Activated CD4-positive, alpha-beta T cell treated with anti-CD3 and anti-CD28 coated beads, Interleukin-2, amount 10 ng/mL, durations not matched to agents 24 days and 14 days (primary cell): ENCODE data around the gene ULK4. TPM values are rescaled to one million over a fixed set of nuclear protein-coding genes. Genes with fewer than 3 reads are reported as not detected.
"Not testable (repeated sequence)": the region's sequence is repeated elsewhere in the genome, so short reads cannot be mapped to it uniquely, and the experiment has no call there.

Experiments
- DNase-seq: peaks from one replicate; pipeline ENCODE4 v3.0.0; 2022
- H3K27ac Mint-ChIP-seq: one replicate; pipeline ENCODE4 v1.8.0; 2022; ENCODE audit warnings: mild to moderate bottlenecking, mixed read lengths
- H3K27me3 Mint-ChIP-seq: one replicate; pipeline ENCODE4 v1.8.0; 2022; ENCODE audit warnings: mixed read lengths
- H3K36me3 Mint-ChIP-seq: one replicate; pipeline ENCODE4 v1.8.0; 2022; ENCODE audit warnings: low read depth, mild to moderate bottlenecking, mixed read lengths
- H3K4me1 Mint-ChIP-seq: one replicate; pipeline ENCODE4 v1.8.0; 2021; ENCODE audit warnings: mixed read lengths
- H3K4me3 Mint-ChIP-seq: one replicate; pipeline ENCODE4 v1.8.0; 2022; ENCODE audit warnings: mild to moderate bottlenecking, moderate library complexity, mixed read lengths
- H3K9me3 Mint-ChIP-seq: one replicate; pipeline ENCODE4 v1.8.0; 2021; ENCODE audit warnings: mixed read lengths
- intact Hi-C: fragments of 100-400 bp; cut with micrococcal nuclease; formaldehyde crosslinking; loops from one replicate; pipeline ENCODE4 v1.15.1; 2023
- total RNA-seq: library from RNA; stranded (reverse); gene quantifications from 2 replicates; pipeline ENCODE4 v1.2.3, GENCODE V29; 2022

The ULK4 gene
- total RNA-seq, 1 donor from 2014 or later = 10.2 TPM

DNA sequence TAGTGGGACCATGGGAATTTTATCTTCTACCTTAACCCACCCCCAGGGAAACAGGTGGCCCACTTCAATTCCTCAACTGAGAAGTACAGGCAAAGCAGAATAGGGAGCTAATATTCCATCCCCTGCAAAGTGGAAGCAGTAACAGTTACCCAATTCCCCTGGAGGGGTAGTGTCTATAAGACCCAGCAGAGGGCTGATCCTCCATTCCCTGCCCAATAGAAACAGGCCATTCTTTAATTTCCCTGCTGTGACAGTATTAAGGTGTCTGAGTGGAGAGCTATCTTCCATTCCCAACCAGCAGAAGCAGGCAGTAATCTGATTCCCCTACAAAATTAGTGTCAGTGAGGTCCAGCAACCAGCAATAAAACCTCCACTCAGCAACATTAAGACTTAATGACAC, 219.8 kb downstream of the ULK4 start:
- H3K27me3 Mint-ChIP-seq = no peaks in the 10 kb centered on the region
- DNase-seq = no peak
- H3K36me3 Mint-ChIP-seq = no peaks in the 10 kb centered on the region
- H3K9me3 Mint-ChIP-seq = peaks cover 4% of the 10 kb centered on the region
- H3K4me3 Mint-ChIP-seq = no peak overlapping the region
- intact Hi-C loops = no loop called here
- no peaks in the 10 kb centered on the region for H3K4me1 Mint-ChIP-seq
- H3K27ac Mint-ChIP-seq = no peak overlapping the region

DNA sequence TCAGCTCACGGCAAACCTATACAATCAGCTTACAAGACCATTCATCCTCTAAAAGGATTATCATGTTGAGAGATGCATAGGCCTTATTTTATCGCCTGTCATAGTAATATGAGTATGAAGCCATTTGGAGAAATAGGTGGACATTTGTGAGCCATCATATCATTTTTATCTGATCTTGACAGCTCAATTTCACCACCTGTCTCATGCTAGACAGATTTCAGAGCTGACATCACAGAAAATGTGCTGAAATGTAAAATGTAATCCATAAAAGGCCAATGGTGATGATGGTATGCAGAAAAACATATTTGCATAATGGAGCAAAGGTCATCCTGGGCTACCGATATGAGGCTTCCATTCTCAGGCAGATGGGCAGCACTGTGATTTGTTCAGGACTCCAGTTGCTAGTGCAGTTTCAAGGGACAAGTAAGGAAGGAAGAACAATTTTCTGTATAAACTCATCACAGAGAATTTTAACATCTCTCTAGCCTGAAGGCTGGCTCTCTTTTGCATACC, 221.5 kb downstream of the ULK4 start:
- intact Hi-C loops = no loop called here
- H3K27me3 Mint-ChIP-seq = no peaks in the 10 kb centered on the region
- peaks cover 4% of the 10 kb centered on the region for H3K9me3 Mint-ChIP-seq

DNA sequence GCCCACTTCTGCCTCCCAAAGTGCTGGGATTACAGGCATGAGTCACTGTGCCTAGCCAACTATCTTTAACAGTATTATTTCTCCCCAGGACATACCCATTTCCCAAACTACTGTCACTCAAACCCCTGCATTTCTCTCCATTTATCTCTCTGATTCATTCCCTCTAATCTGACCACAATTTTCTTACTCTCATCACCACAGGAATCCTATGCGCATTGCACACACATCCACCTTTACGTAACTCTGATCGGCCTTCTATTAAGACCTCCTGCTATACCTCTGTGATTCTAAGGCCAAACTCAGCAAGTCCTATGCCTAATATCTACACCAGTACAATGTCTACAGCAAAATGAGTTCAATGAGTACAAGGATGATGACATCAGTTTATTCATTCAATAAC, 235.0 kb downstream of the ULK4 start:
- intact Hi-C loops = no loop called here
- Mint-ChIP-seq H3K4me3 (no peak overlapping the region), H3K27me3 (no peaks in the 10 kb centered on the region), H3K36me3 (no peaks in the 10 kb centered on the region), H3K9me3 (peaks cover 9% of the 10 kb centered on the region), H3K27ac (no peak overlapping the region), H3K4me1 (no peaks in the 10 kb centered on the region)
- no peak for DNase-seq

More for the DNA sequence above, 221.5 kb downstream of the ULK4 start:
- Mint-ChIP-seq H3K4me1 (no peaks in the 10 kb centered on the region), H3K36me3 (no peaks in the 10 kb centered on the region), H3K27ac (no peak overlapping the region), H3K4me3 (no peak overlapping the region)
- DNase-seq = no peak

DNA sequence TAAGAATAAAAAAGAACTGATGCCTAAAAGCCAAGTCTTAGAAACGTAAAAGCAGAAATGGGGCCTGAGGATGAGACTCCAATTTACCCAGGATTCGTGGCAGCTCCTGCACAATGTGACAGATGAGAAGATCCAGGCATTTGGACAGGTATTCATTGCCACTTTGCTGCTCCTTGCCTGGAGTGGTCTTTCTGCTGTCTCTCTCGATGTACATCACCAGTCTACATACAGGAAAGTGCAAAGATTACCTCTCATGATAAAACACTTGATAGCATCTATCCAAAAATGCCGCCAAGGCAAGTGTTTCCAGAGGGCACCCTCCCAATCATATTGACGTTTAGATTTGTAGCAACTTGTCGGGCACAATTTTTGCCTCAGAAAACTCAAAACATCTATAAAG, 244.3 kb downstream of the ULK4 start:
- Mint-ChIP-seq H3K27me3 (no peaks in the 10 kb centered on the region), H3K9me3 (no peaks in the 10 kb centered on the region), H3K4me1 (no peaks in the 10 kb centered on the region), H3K4me3 (no peak overlapping the region), H3K36me3 (no peaks in the 10 kb centered on the region), H3K27ac (no peak overlapping the region)
- no peak for DNase-seq
- intact Hi-C loops = no loop called here

DNA sequence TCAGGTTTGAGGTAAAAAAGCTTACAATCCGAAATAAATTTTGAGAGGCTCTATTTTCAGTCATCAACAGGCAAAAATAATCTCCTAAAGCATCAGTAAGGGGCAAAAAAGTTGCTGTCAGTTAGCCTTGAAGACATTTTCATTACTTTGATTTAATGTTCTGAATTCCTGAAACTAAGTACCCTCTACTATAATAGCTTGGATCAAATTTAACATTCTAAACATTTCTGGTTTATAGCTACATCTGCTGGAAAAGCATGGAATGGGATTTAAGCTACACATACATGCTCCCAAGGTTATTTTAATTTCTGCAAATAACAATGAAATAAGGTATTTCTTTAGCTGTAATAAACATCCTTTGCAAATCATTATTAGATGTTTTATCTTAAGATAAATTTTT, 245.4 kb downstream of the ULK4 start:
- no peak overlapping the region for H3K27ac Mint-ChIP-seq
- H3K4me1 Mint-ChIP-seq = no peaks in the 10 kb centered on the region
- no peak for DNase-seq
- no peak overlapping the region for H3K4me3 Mint-ChIP-seq
- H3K36me3 Mint-ChIP-seq = no peaks in the 10 kb centered on the region
- no peaks in the 10 kb centered on the region for H3K27me3 Mint-ChIP-seq
- intact Hi-C loops = no loop called here
- no peaks in the 10 kb centered on the region for H3K9me3 Mint-ChIP-seq

DNA sequence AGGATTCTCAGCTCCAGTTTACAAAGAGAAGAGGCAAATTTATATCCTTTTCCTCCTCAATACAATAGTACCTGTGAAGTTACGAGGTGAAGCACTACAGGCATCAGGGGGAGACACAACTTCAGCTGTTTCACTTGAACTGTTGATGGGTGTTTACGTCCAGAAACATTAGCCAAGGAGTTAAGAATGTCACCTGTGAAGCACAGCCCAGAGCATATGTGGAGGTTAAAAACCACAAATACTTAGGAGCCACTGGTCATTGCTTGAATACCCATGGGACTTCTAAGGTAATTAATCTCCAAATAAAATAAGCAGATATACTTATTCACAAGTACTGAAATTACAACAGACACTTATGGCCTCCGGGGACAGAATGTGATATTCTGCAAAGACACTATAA, 246.5 kb downstream of the ULK4 start:
- Mint-ChIP-seq H3K4me3 (no peak overlapping the region), H3K27ac (no peak overlapping the region), H3K36me3 (no peaks in the 10 kb centered on the region), H3K27me3 (no peaks in the 10 kb centered on the region), H3K9me3 (no peaks in the 10 kb centered on the region), H3K4me1 (peaks cover 2% of the 10 kb centered on the region)
- intact Hi-C loops = no loop called here
- no peak for DNase-seq

DNA sequence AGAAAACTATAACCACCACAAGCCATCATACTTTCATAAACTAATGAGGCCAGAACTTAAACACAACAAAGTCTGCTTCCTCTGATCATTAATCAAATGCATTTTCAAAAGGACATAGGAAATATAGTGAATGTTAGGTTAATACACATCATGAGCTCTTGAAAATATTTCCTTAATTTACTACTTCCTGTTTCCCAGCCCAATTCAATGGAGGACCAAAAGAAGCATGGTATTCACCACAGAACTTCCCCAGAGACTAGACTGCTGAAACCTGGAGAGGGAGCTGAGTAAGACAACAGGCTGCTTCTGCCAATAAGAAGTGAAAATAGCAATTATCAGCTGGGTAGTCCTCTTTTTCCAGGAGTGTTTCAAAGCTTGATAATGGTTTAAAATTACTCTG, 250.3 kb downstream of the ULK4 start:
- H3K9me3 Mint-ChIP-seq = no peaks in the 10 kb centered on the region
- no peak overlapping the region for H3K4me3 Mint-ChIP-seq
- no peaks in the 10 kb centered on the region for H3K36me3 Mint-ChIP-seq
- no peak overlapping the region for H3K27ac Mint-ChIP-seq
- intact Hi-C loops = no loop called here
- H3K4me1 Mint-ChIP-seq = peaks cover 2% of the 10 kb centered on the region
- H3K27me3 Mint-ChIP-seq = no peaks in the 10 kb centered on the region
- DNase-seq = no peak

DNA sequence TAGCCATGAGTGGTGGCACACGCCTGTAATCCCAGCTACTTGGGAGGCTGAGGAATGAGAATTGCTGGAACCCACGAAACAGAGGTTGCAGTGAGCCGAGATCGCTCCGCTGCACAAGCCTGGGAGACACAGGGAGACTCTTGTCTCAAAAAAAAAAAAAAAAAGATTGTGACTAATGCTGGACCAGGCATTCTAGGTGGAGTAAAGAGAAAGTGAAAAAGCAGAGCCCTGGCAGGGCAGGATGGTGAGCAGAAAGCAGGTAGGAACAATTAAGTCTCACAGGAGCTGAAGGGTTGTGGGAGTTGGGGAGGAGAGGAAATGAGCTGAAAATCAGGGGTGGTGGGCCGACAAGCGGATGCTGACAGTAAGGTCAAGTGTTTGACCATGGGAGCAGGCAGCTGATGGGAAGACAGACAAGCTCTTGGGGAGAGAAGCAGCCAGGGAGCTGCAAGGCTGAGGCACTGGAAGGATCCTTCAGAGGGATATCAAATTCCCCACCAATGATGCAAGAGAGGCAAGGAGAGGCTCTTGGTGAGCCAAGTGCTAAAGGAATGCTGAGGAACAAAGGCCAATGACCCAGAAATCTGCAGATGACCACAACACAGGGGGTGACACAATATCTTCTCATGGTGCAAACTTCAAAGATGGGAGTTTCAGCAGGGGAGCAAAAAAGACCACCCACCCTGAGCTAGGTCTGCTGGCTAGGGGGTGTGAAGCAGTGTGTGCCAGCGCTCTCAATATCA, 251.1 kb downstream of the ULK4 start:
- H3K4me1 Mint-ChIP-seq = peaks cover 2% of the 10 kb centered on the region
- intact Hi-C loops = no loop called here
- H3K36me3 Mint-ChIP-seq = no peaks in the 10 kb centered on the region
- no peaks in the 10 kb centered on the region for H3K27me3 Mint-ChIP-seq
- no peaks in the 10 kb centered on the region for H3K9me3 Mint-ChIP-seq
- H3K4me3 Mint-ChIP-seq = no peak overlapping the region
- H3K27ac Mint-ChIP-seq = no peak overlapping the region
- no peak for DNase-seq

DNA sequence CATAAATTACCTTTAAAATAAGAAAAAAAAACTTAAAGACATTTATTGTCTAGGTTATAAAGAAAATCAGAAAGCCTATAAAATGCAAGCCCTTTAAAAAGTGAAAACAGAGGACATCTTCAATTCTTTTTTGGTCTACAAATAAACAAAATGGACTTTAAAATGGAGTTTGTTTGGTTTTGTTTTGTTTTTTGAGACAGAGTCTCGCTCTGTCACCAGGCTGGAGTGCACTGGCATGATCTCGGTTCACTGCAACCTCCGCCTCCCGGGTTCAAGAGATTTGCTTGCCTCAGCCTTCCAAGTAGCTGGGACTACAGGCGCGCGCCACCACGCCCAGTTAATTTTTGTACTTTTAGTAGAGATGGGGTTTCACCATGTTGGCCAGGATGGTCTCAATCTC, 252.7 kb downstream of the ULK4 start:
- intact Hi-C loops, H3K9me3 Mint-ChIP-seq, H3K4me3 Mint-ChIP-seq, DNase-seq, H3K36me3 Mint-ChIP-seq, H3K4me1 Mint-ChIP-seq, H3K27ac Mint-ChIP-seq, H3K27me3 Mint-ChIP-seq: not testable (repeated sequence)

DNA sequence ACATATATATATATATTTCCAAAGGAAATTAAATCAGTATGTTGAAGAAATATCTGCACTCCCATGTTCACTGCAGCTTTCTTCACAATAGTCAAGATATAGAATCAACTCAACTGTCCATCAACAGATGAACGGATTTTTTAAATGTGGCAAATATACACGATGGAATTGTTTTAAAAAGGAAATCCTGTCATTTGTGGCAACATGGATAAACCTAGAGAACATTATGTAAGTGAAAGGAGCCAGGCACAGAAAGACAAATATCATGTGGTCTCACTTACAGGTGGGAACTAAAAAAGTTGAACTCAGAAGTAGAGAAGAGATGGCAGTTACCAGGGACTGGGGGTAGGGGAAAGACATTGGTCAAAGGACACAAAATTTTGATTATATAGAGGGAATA, 253.7 kb downstream of the ULK4 start:
- H3K27me3 Mint-ChIP-seq = no peaks in the 10 kb centered on the region
- H3K9me3 Mint-ChIP-seq = no peaks in the 10 kb centered on the region
- no peaks in the 10 kb centered on the region for H3K36me3 Mint-ChIP-seq
- H3K4me3 Mint-ChIP-seq = no peak overlapping the region
- intact Hi-C loops = no loop called here
- H3K27ac Mint-ChIP-seq = no peak overlapping the region
- no peak for DNase-seq
- peaks cover 2% of the 10 kb centered on the region for H3K4me1 Mint-ChIP-seq

DNA sequence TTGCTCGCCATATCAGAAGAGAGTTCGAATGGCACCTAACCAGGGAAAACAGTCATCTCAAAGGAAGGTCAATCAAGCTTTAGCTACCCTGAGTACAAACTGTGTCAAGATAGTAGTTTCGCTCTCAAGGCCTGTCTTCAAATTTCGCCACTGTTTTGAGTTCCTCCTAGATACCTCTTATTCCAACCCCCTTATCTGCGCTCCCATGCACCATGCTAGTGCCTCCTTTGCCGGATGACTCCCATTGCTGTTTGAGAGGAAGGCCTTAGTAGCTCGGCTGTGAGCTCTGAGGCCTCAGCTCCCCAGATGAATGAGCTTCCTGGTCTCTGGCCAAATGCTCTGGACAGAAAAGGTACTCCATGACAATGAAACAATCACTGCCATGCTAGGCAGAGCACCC, 256.0 kb downstream of the ULK4 start:
- DNase-seq = no peak
- no peak overlapping the region for H3K27ac Mint-ChIP-seq
- intact Hi-C loops = no loop called here
- peaks cover under 1% of the 10 kb centered on the region for H3K4me1 Mint-ChIP-seq
- no peaks in the 10 kb centered on the region for H3K27me3 Mint-ChIP-seq
- H3K36me3 Mint-ChIP-seq = no peaks in the 10 kb centered on the region
- H3K9me3 Mint-ChIP-seq = no peaks in the 10 kb centered on the region
- H3K4me3 Mint-ChIP-seq = no peak overlapping the region

DNA sequence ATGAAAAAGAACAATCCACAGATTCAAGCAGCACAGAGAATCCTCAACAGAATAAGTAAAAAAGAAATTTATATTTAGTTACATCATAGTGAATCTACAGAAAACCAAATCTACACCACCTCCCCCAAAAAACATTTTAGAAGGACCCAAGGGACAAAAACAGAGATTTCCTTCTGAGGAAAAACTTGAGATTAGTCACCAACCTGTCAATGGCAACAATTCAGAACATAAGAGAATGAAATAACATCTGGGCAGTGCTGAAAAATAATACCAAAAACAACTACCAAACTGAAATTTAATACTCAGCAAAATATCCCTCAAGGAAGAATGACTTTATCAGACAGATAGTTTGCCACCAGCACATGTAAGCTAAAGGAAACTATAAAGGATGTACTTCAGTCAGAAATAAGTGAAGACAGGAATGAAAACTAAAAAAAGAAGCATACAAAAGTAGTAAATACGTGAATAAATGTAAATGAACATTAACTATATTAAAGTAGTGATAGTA, 260.7 kb downstream of the ULK4 start:
- intact Hi-C loops = no loop called here
- Mint-ChIP-seq H3K27me3 (no peaks in the 10 kb centered on the region), H3K9me3 (no peaks in the 10 kb centered on the region), H3K36me3 (no peaks in the 10 kb centered on the region), H3K4me1 (no peaks in the 10 kb centered on the region), H3K4me3 (no peak overlapping the region), H3K27ac (no peak overlapping the region)
- DNase-seq = no peak

DNA sequence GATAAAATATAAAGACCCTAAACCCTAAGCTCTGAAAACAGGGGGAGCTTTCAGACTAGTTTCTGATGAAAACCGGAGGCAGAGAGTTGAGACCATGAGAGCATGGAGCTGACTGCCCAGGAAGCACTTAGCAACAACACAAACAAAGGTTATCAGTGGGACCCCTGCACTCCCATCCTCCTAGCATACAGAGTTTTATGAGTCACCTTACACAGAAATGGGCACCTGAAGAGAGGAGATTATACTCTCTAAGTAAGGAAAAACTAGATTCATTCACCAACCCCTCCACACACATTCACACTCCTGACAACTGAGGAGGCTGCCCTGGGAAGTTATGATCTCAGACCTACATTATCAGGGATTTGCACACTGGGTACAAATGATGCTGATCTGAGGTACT, 261.7 kb downstream of the ULK4 start:
- intact Hi-C loops = no loop called here
- DNase-seq = no peak

DNA sequence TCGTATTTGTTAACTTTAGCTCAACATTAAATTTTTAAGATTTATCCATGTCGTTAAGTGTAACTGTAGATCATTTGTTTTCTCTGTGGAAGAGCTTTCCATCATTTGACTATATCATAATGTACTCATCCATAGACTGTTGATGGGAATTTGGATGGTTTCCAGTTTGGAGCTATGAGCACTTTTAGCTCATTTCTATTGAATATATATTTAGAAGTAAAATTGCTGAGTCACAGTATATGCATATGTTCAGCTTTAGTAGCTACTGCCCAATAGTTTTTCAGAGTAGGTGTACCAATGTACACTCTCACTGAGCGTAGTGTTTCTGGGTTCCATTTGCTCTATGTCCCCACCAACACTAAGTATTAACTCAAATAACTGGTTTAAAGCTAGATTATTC, 263.0 kb downstream of the ULK4 start:
- H3K4me3 Mint-ChIP-seq = no peak overlapping the region

More for the DNA sequence above, 261.7 kb downstream of the ULK4 start:
- Mint-ChIP-seq H3K4me1 (no peaks in the 10 kb centered on the region), H3K36me3 (no peaks in the 10 kb centered on the region), H3K9me3 (no peaks in the 10 kb centered on the region), H3K27me3 (no peaks in the 10 kb centered on the region), H3K27ac (no peak overlapping the region), H3K4me3 (no peak overlapping the region)

DNA sequence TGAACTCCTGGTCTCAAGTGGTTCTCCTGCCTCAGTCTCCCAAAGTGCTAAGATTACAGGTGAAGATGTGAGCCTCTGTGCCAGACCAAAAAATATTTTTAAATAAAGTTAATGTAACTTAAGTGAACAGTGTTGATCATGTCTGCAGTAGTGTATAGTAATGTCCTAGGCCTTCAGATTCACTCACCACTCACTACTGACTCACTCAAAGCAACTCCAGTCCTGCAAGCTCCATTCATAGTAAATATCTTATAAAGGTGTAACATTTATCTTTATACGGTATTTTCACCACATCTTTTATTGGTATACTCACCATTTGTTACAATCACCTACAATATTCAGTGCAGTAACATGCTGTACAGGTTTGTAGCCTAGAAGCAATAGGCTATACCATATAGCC, 264.2 kb downstream of the ULK4 start:
- Mint-ChIP-seq H3K27me3 (no peaks in the 10 kb centered on the region), H3K9me3 (no peaks in the 10 kb centered on the region), H3K27ac (no peak overlapping the region), H3K4me3 (no peak overlapping the region), H3K36me3 (no peaks in the 10 kb centered on the region), H3K4me1 (no peaks in the 10 kb centered on the region)
- no peak for DNase-seq
- intact Hi-C loops = no loop called here

More for the DNA sequence above, 263.0 kb downstream of the ULK4 start:
- intact Hi-C loops = no loop called here
- Mint-ChIP-seq H3K4me1 (no peaks in the 10 kb centered on the region), H3K36me3 (no peaks in the 10 kb centered on the region), H3K9me3 (no peaks in the 10 kb centered on the region), H3K27me3 (no peaks in the 10 kb centered on the region), H3K27ac (no peak overlapping the region)
- no peak for DNase-seq
